SK-N-SH (cell line): ENCODE data around the gene DOCK10.
A peak's percentile ranks its signal among the peaks of the same experiment; 100 is the strongest.

Source experiments
- FOXJ3 ChIP-seq: sonication (generic); formaldehyde crosslinking; IDR thresholded peaks from 2 replicates; pipeline ENCODE4 v1.5.1; 2020; ENCODE audit warnings: mild to moderate bottlenecking, missing genetic modification reagents
- MXI1 ChIP-seq: IDR thresholded peaks from 2 replicates; pipeline ENCODE4 v1.6.1; 2012; ENCODE audit warnings: mild to moderate bottlenecking, low read depth, low read length, improper control_type of control experiment
- TF ChIP-seq, protein P1 (sequence below): fragments of 200-600 bp; sonication (generic); IDR thresholded peaks from 2 replicates; pipeline ENCODE4 v1.6.1; 2017; ENCODE audit warnings: antibody characterized with exemption, mild to moderate bottlenecking, moderate library complexity

DNA sequence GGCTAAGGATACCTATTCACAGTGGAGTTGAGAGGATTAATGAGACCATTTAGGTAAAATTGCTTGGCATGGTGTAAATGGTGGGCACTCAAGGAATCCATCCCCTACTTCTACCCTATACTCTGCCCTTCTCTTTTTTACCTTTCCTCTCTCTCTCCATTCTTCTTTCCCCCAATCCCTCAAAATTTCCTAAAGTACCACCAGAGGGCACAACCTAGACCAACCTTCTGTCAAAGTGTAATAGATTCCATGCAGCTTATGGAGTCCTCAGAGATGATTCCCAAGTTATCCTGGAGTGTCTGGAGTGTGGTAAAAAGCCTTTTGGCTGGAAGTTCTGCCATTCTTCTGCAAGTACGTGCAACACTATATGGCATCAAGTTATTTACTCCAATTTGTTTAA lies 293.1 kb downstream of the DOCK10 start:
- TF ChIP-seq, protein P1, sequence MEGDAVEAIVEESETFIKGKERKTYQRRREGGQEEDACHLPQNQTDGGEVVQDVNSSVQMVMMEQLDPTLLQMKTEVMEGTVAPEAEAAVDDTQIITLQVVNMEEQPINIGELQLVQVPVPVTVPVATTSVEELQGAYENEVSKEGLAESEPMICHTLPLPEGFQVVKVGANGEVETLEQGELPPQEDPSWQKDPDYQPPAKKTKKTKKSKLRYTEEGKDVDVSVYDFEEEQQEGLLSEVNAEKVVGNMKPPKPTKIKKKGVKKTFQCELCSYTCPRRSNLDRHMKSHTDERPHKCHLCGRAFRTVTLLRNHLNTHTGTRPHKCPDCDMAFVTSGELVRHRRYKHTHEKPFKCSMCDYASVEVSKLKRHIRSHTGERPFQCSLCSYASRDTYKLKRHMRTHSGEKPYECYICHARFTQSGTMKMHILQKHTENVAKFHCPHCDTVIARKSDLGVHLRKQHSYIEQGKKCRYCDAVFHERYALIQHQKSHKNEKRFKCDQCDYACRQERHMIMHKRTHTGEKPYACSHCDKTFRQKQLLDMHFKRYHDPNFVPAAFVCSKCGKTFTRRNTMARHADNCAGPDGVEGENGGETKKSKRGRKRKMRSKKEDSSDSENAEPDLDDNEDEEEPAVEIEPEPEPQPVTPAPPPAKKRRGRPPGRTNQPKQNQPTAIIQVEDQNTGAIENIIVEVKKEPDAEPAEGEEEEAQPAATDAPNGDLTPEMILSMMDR: peak; percentile 34
- TF ChIP-seq FOXJ3 (CRISPR knock-in tag) (no peak), MXI1 (no peak)
